ENCODE measurements around the gene RAB3GAP2. TPM values are rescaled to one million over a fixed set of nuclear protein-coding genes. Genes with fewer than 3 reads are reported as not detected.
"Not testable (repeated sequence)": the region's sequence is repeated elsewhere in the genome, so short reads cannot be mapped to it uniquely, and the experiment has no call there.

The RAB3GAP2 gene
- total and polyA plus RNA-seq, 10 of the 15 experiments (the other 5 are each of a cell fraction or from before 2014, with no cell fraction given): 11.9 to 51.1 (median 24.4) TPM

DNA sequence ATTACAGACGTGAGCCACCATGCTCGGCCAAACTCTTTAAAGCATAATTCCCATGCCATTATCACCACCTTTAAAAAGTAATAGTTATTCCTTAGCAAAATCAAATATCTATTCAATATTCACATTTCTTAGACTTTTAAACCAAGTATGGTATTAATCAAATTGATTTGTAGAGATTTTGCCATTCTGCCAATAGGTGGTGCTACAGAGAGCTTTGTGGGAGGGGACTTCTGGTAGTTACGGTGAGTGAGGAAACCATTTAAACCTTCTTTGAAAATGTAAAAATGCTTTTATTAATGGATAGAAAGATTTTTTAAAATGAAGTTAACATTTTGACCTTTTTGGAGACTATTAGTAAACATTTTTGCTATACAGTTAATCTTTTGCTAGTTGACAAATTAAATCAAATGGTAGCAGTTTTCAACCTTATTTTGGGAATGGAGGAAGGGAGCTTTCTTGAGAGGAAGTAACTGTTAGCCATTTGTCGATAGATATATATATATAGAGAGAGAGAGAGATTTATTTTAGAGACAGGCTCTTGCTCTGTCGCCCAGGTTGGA lies 159.0 kb downstream of the RAB3GAP2 start:
- Histone ChIP-seq H3K36me3 (ENCODE audit: control insufficient read depth in 2 of 2, insufficient read depth in 2 of 2, low read length in 1 of 2) (peaks cover 0 to 10% of the 10 kb centered on the region in 2 experiments; a peak in 2 of 4 replicates), H3K79me2 (ENCODE audit: control insufficient read depth, insufficient read depth, low read length) (no peaks in the 10 kb centered on the region), H3K9me3 (replicated peaks; ENCODE audit: control insufficient read depth, insufficient read depth, low read length) (no peaks in the 10 kb centered on the region), H3K27me3 (replicated peaks in 1 of 2; ENCODE audit: control insufficient read depth in 2 of 2, insufficient read depth in 2 of 2, low read length in 1 of 2) (no peaks in the 10 kb centered on the region), H4K20me1 (ENCODE audit: control insufficient read depth, insufficient read depth) (no peaks in the 10 kb centered on the region), H2AFZ (ENCODE audit: control insufficient read depth, low read depth, low read length) (peak overlapping the region; percentile 17; the same call in 1 of the 2 replicates), H3K4me1 (ENCODE audit: control insufficient read depth, insufficient read depth, low read length) (no peaks in the 10 kb centered on the region), H3K9ac (ENCODE audit: control insufficient read depth, insufficient read depth, low read length) (no peak overlapping the region), H3K4me3 (no peak overlapping the region), H3K27ac (ENCODE audit: control insufficient read depth, insufficient read depth) (no peak overlapping the region), H3K4me2 (ENCODE audit: control insufficient read depth, insufficient read depth) (no peak overlapping the region)
- peak; percentile 42 to 58 (median 52); a peak in 4 of 6 replicates for TF ChIP-seq CTCF (IDR thresholded peaks at IDR 0.05 in 2 of 3, conservative IDR thresholded peaks at IDR 0.05 in 1 of 3; ENCODE audit: control insufficient read depth in 2 of 3, extremely low read depth in 1 of 3, insufficient read depth in 1 of 3, low read depth in 3 of 3, low read length in 3 of 3)
- TF ChIP-seq BMI1 (IDR thresholded peaks at IDR 0.05; ENCODE audit: borderline replicate concordance): no peak
- TF ChIP-seq RAD21 (IDR thresholded peaks at IDR 0.05; ENCODE audit: insufficient read depth, low read depth, low read length): 0 out of 2 replicates have a peak, but pooled peaks have one; percentile 5
- no peak for DNase-seq (ENCODE audit: low read depth, low spot score)
- in situ Hi-C loops (cut with MboI) (no loop called here), intact Hi-C loops (cut with micrococcal nuclease; ENCODE audit: unreplicated experiment) (no loop called here)
- 72% methylated on average over 5 of the region's 5 CpGs for WGBS (ENCODE audit: insufficient coverage, insufficient replicate concordance, low lambda C conversion rate, missing lambda C conversion rate)
- ChIA-PET POLR2A (interaction anchor here (1.6 kb wide), 1 partner anchor 23 kb away, joined by 3 read pairs; the partner anchor contains the start of gene BPNT1), CTCF (interaction anchor here (0.5 to 3.2 kb wide), 23 partner anchors 9 to 183 kb away, joined by 3 to 54 read pairs (median 4); no protein-coding TSS in a partner anchor), RAD21 (ENCODE audit: unreplicated experiment) (no interaction called here), SMC1A (ENCODE audit: uncharacterized antibody, unreplicated experiment) (interaction anchor here (1.2 to 1.5 kb wide), 4 partner anchors 9 to 36 kb away, joined by 3 to 4 read pairs (median 3); no protein-coding TSS in a partner anchor)
- BruUV-seq (replicated peaks): no TSS peak
- no peak for FAIRE-seq
- peak; percentile 91 for ATAC-seq

DNA sequence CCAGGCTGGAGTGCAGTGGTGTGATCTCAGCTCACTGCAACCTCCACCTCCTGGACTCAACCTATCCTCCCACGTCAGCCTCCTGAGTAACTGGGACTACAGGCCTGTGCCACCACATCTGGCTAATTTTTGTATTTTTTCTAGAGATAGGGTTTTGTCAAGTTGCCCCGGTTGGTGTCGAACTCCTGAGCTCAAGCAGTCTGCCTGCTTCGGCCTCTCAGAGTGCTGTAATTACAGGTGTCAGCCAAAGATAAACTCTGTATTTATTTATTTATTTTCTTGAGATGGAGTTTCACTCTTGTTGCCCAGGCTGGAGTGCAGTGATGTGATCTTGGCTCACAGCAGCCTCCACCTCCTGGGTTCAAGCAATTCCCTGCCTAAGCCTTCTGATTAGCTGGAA lies 159.7 kb downstream of the RAB3GAP2 start:
- RAD21 ChIA-PET (ENCODE audit: unreplicated experiment): interaction anchor here (0.7 kb wide), 1 partner anchor 28 kb away, joined by 3 read pairs; no protein-coding TSS in a partner anchor
- FAIRE-seq; H3K4me2 ChIP-seq (ENCODE audit: control insufficient read depth, insufficient read depth); H2AFZ ChIP-seq (ENCODE audit: control insufficient read depth, low read depth, low read length); H3K27ac ChIP-seq (ENCODE audit: control insufficient read depth, insufficient read depth); BruUV-seq (replicated peaks); in situ Hi-C loops (cut with MboI); H3K9me3 ChIP-seq (replicated peaks; ENCODE audit: control insufficient read depth, insufficient read depth, low read length); intact Hi-C loops (cut with micrococcal nuclease; ENCODE audit: unreplicated experiment); H3K79me2 ChIP-seq (ENCODE audit: control insufficient read depth, insufficient read depth, low read length); H3K4me3 ChIP-seq; DNase-seq (ENCODE audit: low read depth, low spot score); H3K4me1 ChIP-seq (ENCODE audit: control insufficient read depth, insufficient read depth, low read length); H4K20me1 ChIP-seq (ENCODE audit: control insufficient read depth, insufficient read depth); H3K9ac ChIP-seq (ENCODE audit: control insufficient read depth, insufficient read depth, low read length); H3K27me3 ChIP-seq (replicated peaks in 1 of 2; ENCODE audit: control insufficient read depth in 2 of 2, insufficient read depth in 2 of 2, low read length in 1 of 2); ATAC-seq: not testable (repeated sequence)
- 100% methylated on average over 4 of the region's 4 CpGs for WGBS (ENCODE audit: insufficient coverage, insufficient replicate concordance, low lambda C conversion rate, missing lambda C conversion rate)
- SMC1A ChIA-PET (ENCODE audit: uncharacterized antibody, unreplicated experiment): interaction anchor here (0.7 to 1.5 kb wide), 5 partner anchors 10 to 304 kb away, joined by 3 to 4 read pairs (median 3); no protein-coding TSS in a partner anchor
- peaks cover 0 to 10% of the 10 kb centered on the region in 2 experiments; a peak in 2 of 4 replicates for H3K36me3 ChIP-seq (ENCODE audit: control insufficient read depth in 2 of 2, insufficient read depth in 2 of 2, low read length in 1 of 2)
- POLR2A ChIA-PET: interaction anchor here (0.6 to 1.6 kb wide), 5 partner anchors 23 to 172 kb away, joined by 3 to 4 read pairs (median 3); partner anchors contain the start of gene BPNT1
- CTCF ChIA-PET: interaction anchor here (0.5 to 3.2 kb wide), 18 partner anchors 8 to 186 kb away, joined by 3 to 54 read pairs (median 4); no protein-coding TSS in a partner anchor

GRCh38 chr1:220110473-220110872 lies 161.8 kb downstream of the RAB3GAP2 start:
- ATAC-seq; intact Hi-C loops (cut with micrococcal nuclease; ENCODE audit: unreplicated experiment); H2AFZ ChIP-seq (ENCODE audit: control insufficient read depth, low read depth, low read length); in situ Hi-C loops (cut with MboI); BruUV-seq (replicated peaks); H3K79me2 ChIP-seq (ENCODE audit: control insufficient read depth, insufficient read depth, low read length); H3K4me1 ChIP-seq (ENCODE audit: control insufficient read depth, insufficient read depth, low read length); DNase-seq (ENCODE audit: low read depth, low spot score); H3K27ac ChIP-seq (ENCODE audit: control insufficient read depth, insufficient read depth); RAD21 ChIA-PET (ENCODE audit: unreplicated experiment); H4K20me1 ChIP-seq (ENCODE audit: control insufficient read depth, insufficient read depth); H3K9me3 ChIP-seq (replicated peaks; ENCODE audit: control insufficient read depth, insufficient read depth, low read length); POLR2A ChIA-PET; H3K9ac ChIP-seq (ENCODE audit: control insufficient read depth, insufficient read depth, low read length); FAIRE-seq; H3K4me3 ChIP-seq; H3K4me2 ChIP-seq (ENCODE audit: control insufficient read depth, insufficient read depth); SMC1A ChIA-PET (ENCODE audit: uncharacterized antibody, unreplicated experiment); H3K27me3 ChIP-seq (replicated peaks in 1 of 2; ENCODE audit: control insufficient read depth in 2 of 2, insufficient read depth in 2 of 2, low read length in 1 of 2): not testable (repeated sequence)
- CTCF ChIA-PET: interaction anchor here (1.4 kb wide), 1 partner anchor 24 kb away, joined by 3 read pairs; no protein-coding TSS in a partner anchor
- H3K36me3 ChIP-seq (ENCODE audit: control insufficient read depth in 2 of 2, insufficient read depth in 2 of 2, low read length in 1 of 2): peaks cover 0 to 24% of the 10 kb centered on the region in 2 experiments; a peak in 2 of 4 replicates
- WGBS (ENCODE audit: insufficient coverage, insufficient replicate concordance, low lambda C conversion rate, missing lambda C conversion rate): 69% methylated on average over 6 of the region's 6 CpGs
